ENCODE measurements around the gene AP2A1.
A peak's percentile ranks its signal among the peaks of the same experiment; 100 is the strongest.

AP2A1 gene

GRCh38 chr19:49837009-49837310 is 70.2 kb downstream of the AP2A1 start:
- no peak for DNase-seq (ENCODE audit: low read depth in 1 of 2, low spot score in 1 of 2)

DNA sequence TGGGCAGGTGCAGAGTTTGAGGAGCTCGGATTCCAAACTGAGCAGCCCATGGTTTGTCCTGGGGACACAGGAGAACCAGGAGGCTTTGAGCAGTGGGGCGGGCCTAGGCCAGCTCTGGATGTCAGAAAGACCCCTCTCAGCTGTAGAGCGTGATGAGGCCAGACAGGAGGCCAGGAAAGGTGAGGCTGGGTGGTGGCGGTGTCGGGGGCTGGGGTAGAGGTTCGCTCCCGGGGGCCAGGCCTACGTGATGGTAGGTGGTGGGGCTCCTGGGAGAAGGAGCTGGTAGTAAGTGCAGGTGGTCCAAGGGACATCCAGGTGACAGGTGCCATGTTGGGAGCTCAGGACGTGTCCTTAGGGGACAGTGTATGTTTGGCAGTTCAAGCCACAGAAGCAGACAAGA is 70.6 kb downstream of the AP2A1 start:
- no peak for DNase-seq (ENCODE audit: low read depth in 1 of 2, low spot score in 1 of 2)

GRCh38 chr19:49838885-49839588 is 72.2 kb downstream of the AP2A1 start:
- DNase-seq (ENCODE audit: low read depth in 1 of 2, low spot score in 1 of 2): no peak

DNA sequence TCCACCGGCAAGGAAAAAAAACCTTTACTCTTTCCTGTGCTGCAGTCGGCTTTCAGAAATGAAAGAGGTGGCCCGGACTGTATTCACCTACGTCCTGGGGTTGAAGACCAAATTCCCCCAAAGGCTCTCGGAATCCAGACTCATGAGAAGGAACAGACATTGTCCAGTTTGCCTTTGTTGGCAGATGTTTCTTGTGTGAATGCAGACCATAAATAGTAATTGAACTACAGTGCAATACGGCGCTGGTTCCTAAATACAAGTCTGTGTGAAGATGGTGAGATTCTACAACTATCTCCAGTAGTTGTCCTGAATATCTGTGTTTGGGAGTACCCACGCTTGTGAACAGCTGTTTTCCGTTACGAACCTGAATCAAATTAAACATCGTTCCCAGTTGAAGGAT is 72.9 kb downstream of the AP2A1 start:
- no peak for DNase-seq (ENCODE audit: low read depth in 1 of 2, low spot score in 1 of 2)

DNA sequence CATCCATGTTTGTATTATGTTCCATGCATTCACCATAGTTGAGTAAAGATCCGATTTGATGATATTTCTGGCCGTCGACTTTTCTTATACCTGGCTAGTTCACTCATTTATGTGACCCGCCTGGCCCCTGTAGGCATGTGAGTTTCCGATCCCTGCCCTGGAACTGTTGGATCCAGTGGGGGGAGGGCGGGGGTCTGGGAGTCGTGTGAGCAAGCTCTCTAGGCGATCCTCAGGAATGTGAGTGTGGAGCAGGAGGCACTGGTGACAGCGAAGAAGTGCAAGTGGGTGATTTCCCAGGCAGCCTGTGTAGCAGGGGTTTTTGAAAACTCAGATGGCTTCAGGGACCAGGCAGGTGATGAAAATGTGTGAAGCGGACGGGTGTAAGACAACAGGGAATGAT is 73.5 kb downstream of the AP2A1 start:
- DNase-seq (ENCODE audit: low read depth in 1 of 2, low spot score in 1 of 2): no peak

DNA sequence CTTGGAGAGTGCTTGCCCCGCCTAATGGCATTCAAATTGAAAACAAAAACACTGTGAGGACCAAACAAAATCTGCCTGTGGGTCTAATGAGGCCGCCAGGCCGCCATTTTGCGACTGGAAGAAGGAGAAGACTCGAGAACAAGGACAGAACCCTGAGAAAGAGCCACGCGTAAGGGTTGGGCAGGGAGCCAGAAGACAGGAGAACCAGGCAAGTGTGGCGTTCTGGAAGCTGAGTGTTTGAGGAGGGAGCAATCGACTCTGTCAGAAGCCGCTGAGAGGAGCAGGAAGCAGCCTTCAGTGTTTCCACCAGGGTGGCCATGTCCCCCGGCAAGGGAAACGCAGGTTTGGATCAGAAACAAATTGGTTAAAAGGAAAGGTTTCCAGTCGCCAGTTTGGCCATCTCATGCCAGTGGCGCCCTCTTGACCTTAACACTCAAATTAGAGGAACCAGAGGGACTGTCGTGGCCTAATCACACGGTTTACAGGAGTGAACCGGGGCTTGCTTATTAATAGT is 74.0 kb downstream of the AP2A1 start:
- DNase-seq (ENCODE audit: low read depth in 1 of 2, low spot score in 1 of 2): no peak

GRCh38 chr19:49843265-49843664 is 76.5 kb downstream of the AP2A1 start:
- no peak for DNase-seq (ENCODE audit: low read depth in 1 of 2, low spot score in 1 of 2)

GRCh38 chr19:49844138-49845095 is 77.6 kb downstream of the AP2A1 start:
- no peak for DNase-seq (ENCODE audit: low read depth in 1 of 2, low spot score in 1 of 2)

DNA sequence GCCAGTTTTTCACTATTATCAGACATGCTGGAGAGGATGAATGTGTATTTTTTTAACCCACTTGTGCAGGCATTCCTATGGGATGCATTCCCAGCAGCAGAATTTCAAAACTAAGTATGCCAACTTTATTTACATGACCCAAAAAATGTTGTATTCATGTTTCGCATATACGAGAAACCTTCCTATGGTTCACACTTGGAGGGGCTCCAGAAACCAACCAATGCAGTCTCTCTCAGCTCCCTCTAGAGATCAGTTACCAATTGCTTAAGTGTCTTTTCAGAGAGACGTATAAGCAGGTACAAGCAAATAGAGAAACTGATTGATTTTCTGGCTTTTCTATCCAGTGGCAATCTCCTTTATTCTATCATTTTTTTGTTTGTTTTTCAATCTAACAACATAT is 78.6 kb downstream of the AP2A1 start:
- no peak for DNase-seq (ENCODE audit: low read depth in 1 of 2, low spot score in 1 of 2)

DNA sequence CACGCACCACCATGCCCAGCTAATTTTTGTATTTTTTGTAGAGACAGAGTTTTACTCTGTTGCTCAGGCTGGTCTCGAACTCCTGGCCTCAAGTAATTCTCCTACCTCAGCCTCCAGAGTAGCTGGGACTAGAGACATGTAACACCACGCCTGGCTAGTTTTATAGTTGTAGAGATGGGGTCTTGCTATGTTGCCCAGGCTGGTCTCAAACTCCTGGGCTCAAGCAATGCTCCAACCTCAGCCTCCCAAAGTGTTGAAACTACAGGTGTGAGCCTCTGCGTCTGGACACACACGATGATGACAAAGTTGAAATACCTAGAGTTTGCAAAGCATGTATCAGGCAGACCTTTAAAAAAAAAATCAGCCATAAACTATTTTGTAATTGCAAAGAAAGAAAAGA is 79.6 kb downstream of the AP2A1 start:
- DNase-seq (ENCODE audit: low read depth in 1 of 2, low spot score in 1 of 2): no peak

DNA sequence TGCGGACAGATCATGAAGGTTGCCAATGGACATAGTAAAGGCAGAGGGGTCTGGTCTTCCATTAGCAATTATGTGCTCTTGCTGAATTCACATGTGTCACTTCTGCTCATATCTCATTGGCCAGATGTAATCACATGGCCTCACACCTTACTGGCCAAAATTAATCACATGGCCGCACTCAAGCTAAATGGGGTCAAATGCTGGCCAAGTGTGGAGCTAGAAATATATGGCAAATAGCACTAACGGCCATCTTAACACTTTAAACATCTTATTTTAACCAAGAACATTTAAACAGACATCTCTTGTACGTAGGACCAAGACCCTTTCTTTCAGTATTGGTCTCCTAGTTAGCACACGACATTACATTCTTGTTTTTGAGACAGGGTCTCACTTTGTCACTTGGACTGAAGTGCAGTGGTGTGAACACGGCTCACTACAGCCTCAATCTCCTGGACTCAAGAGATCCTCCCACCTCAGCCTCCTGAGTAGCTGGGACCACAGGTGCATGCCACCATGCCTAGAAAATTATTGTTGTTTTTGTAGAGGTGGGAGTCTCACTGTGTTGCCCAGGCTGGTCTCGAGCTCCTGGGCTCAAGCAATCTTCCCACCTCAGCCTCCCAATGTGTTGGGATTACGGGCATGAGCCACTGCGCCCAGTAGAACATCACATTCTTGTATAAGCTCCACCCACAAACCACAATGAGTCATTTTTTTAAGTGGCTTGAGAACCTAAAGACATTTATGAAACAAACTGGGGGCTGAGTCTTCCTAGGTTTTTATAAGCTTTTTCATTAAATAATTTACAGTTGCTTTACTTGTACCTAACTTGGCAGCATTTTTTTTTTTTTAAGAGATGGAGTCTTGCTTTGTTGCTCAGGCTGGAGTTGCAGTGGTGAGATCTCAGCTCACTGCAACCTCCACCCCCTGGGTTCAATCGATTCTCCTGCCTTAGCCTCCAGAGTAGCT is 81.2 kb downstream of the AP2A1 start:
- no peak for DNase-seq (ENCODE audit: low read depth in 1 of 2, low spot score in 1 of 2)

- no peak for DNase-seq (ENCODE audit: low read depth in 1 of 2, low spot score in 1 of 2)
Measured at GRCh38 chr19:49848938-49849337, 82.1 kb downstream of the AP2A1 start.

- no peak for DNase-seq (ENCODE audit: low read depth in 1 of 2, low spot score in 1 of 2)
Measured at GRCh38 chr19:49849433-49850220, 82.8 kb downstream of the AP2A1 start.

DNA sequence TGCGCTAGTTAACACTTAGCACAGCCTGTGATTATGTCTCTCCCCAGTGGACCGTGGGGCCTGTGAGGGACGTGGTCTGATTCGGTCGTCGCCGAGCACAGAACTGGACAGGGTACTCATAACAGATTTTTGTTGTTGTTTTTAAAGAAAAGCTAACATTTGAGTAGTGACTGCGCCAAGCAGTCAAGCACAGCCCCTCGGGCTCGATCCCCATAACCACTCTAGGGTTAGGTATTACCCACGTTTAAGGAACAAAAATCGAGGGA is 83.4 kb downstream of the AP2A1 start:
- no peak for DNase-seq (ENCODE audit: low read depth in 1 of 2, low spot score in 1 of 2)

- DNase-seq (ENCODE audit: low read depth in 1 of 2, low spot score in 1 of 2): peak; percentile 82 to 84
Measured at GRCh38 chr19:49850487-49851342, 83.9 kb downstream of the AP2A1 start, which contains the start of gene PTOV1. TSS of gene PTOV1 (plus strand) at chr19:49851159.

GRCh38 chr19:49851456-49852259 is 84.9 kb downstream of the AP2A1 start:
- DNase-seq (ENCODE audit: low read depth in 1 of 2, low spot score in 1 of 2): no peak

DNA sequence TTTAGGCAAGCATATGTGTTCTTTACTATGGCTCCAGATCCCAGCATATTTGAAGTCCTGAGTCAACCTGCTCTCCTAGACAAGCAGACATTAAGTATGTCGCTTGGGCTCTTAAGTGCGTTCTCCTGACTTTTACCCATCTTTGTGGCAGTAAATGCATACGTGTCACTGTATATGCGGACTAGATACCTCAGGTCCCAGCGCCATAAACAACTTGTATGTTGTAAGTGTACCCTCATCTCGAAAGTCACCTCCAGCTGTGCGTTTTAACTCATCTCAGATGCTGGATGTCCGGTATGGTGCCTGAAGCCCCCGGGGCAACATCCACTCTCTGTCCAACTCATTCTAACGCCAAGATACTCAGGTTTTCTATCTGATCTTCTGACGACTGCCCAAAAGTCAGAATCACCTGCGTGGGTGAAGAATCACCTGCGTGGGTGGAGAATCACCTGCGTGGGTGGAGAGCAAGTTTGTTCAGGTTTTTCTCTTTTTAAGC is 85.9 kb downstream of the AP2A1 start:
- DNase-seq (ENCODE audit: low read depth in 1 of 2, low spot score in 1 of 2): no peak

DNA sequence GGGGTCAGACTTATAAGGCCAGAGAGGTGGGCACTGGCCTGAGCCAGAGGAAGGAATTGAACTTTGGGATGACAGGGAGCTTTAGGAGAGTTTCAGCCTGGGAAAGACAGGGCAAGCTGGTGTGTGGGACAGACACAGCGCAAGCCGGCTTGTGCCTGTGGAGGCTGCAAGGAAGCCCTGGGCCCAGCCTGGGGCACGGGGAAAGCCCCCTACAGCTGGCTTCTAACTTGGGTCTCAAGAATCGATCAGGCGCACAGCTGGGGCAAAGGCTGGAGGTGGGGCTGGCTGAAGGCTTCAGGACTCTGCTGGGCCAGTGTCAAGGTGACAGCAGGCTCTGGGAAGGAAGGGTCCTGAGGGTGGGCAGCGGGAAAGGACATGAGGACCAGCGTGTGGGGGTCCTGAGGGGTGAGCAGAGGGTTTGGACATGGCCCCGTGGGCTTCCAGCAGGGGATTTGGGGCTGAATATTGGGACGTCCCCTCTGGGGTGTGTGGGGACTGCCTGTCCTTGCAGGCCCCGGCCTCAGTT is 87.1 kb downstream of the AP2A1 start:
- no peak for DNase-seq (ENCODE audit: low read depth in 1 of 2, low spot score in 1 of 2)
